Neural progenitor cell (in vitro differentiated cells): ENCODE results near the gene B4GALT5. TPM values are rescaled to one million over a fixed set of nuclear protein-coding genes. Genes with fewer than 3 reads are reported as not detected.

Experiments
- DNase-seq: peaks from one replicate; pipeline ENCODE4 v3.0.0-alpha.2; 2016; ENCODE audit warnings: low spot score
- H2AFZ ChIP-seq: fragments of 200-600 bp; sonication (generic); replicated peaks from 2 replicates; pipeline ENCODE4 v1.6.1; 2016; ENCODE audit warnings: antibody characterized with exemption
- H3F3A ChIP-seq: fragments of 200-600 bp; sonication (generic); 2 replicates; pipeline ENCODE4 v1.6.1; 2016; ENCODE audit warnings: antibody characterized with exemption, low read depth
- H3K27ac ChIP-seq: fragments of 200-600 bp; sonication (generic); 2 replicates; pipeline ENCODE4 v1.5.1; 2016; ENCODE audit warnings: mild to moderate bottlenecking
- H3K27me3 ChIP-seq: fragments of 200-600 bp; sonication (generic); 2 replicates; pipeline ENCODE4 v1.6.1; 2016; ENCODE audit warnings: mild to moderate bottlenecking, moderate library complexity
- H3K36me3 ChIP-seq: fragments of 200-600 bp; sonication (generic); 2 replicates; pipeline ENCODE4 v1.5.1; 2016
- H3K4me1 ChIP-seq: fragments of 200-600 bp; sonication (generic); 2 replicates; pipeline ENCODE4 v1.6.1; 2016; ENCODE audit warnings: mixed run types
- H3K4me2 ChIP-seq: fragments of 200-600 bp; sonication (generic); 2 replicates; pipeline ENCODE4 v1.6.1; 2016
- H3K4me3 ChIP-seq: fragments of 200-600 bp; sonication (generic); 2 replicates; pipeline ENCODE4 v1.5.1; 2016
- H3K79me2 ChIP-seq: fragments of 200-600 bp; sonication (generic); 2 replicates; pipeline ENCODE4 v1.6.1; 2016; ENCODE audit warnings: low read depth
- H3K9ac ChIP-seq: fragments of 200-600 bp; sonication (generic); 2 replicates; pipeline ENCODE4 v1.6.1; 2016
- H3K9me3 ChIP-seq: fragments of 200-600 bp; sonication (generic); 2 replicates; pipeline ENCODE4 v1.5.1; 2016; ENCODE audit warnings: low read depth
- H4K20me1 ChIP-seq: fragments of 200-600 bp; sonication (generic); 2 replicates; pipeline ENCODE4 v1.6.1; 2016; ENCODE audit warnings: low read depth
- H3K27ac Mint-ChIP-seq: 3 replicates; pipeline ENCODE4 v1.8.0; 2021; ENCODE audit warnings: mixed read lengths
- H3K27me3 Mint-ChIP-seq: 2 replicates; pipeline ENCODE4 v1.8.0; 2022; ENCODE audit warnings: low read depth, mild to moderate bottlenecking, inconsistent platforms, moderate library complexity, mixed read lengths; ENCODE audit not compliant: insufficient read depth
- H3K36me3 Mint-ChIP-seq: 3 replicates; pipeline ENCODE4 v1.8.0; 2021; ENCODE audit warnings: mixed read lengths
- H3K4me1 Mint-ChIP-seq: 3 replicates; pipeline ENCODE4 v1.8.0; 2021; ENCODE audit warnings: mixed read lengths
- H3K4me3 Mint-ChIP-seq: 3 replicates; pipeline ENCODE4 v1.8.0; 2021; ENCODE audit warnings: mild to moderate bottlenecking, moderate library complexity, mixed read lengths
- H3K9me3 Mint-ChIP-seq: 3 replicates; pipeline ENCODE4 v1.8.0; 2020; ENCODE audit warnings: mixed read lengths
- EZH2 ChIP-seq: fragments of 200-600 bp; sonication (generic); IDR thresholded peaks from 2 replicates; pipeline ENCODE4 v1.6.1; 2017; ENCODE audit warnings: antibody characterized with exemption, mild to moderate bottlenecking, moderate library complexity
- EZH2phosphoT487 ChIP-seq: fragments of 200-600 bp; sonication (generic); IDR thresholded peaks from 2 replicates; pipeline ENCODE4 v1.6.1; 2017; ENCODE audit warnings: antibody characterized with exemption
- total RNA-seq: library from RNA; depleted of rRNA; stranded (reverse); fragments of >200 nt; gene quantifications from 2 replicates; pipeline ENCODE4 v1.2.3, GENCODE V29; 2015; ENCODE audit warnings: low replicate concordance
- TF ChIP-seq, protein P1 (sequence below): fragments of 200-600 bp; sonication (generic); IDR thresholded peaks from 2 replicates; pipeline ENCODE4 v1.5.1; 2017; ENCODE audit warnings: antibody characterized with exemption, mild to moderate bottlenecking

The B4GALT5 gene
- total RNA-seq, 1 donor from 2014 or later, result 60.1 TPM

DNA sequence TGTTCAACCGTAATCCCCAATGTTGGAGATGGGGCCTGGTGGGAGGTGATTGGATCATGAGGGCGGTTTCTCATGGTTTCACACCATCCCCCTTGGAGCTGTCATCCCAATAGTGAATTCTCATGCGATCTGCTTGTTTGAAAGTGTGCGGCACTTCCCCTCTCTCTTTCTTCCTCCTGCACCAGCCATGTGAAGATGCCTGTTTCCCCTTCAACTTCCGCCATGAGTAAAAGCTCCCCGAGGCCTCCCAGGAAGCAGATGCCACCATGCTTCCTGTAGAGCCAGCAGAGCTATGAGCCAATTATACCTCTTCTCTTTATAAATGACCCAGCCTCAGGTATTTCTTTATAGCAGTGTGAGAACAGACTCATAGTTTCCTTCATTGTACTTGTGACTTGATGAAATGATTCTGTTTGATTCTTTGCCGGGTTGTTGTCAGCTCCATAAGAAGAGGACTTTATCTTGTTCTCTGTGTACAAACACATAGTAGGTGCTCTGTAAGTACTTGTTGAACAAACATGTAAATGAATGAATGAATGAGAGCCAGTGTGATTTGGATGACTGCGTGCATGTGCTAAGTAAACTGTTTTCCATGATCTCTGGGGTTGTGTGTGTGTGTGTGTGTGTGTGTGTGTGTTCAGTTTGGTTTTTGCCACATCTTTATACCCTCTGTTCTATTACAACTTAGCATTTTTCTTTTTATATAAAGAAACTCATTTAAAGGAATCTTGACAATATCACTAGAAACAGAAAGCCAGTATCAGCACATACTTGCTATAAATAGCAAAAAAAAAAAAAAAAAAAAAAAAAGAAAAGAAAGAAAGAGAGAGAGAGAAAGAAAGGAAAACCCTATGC lies 123.3 kb downstream of the B4GALT5 start:
- H3K4me3 Mint-ChIP-seq, result no peak overlapping the region
- Histone ChIP-seq H2AFZ (no peak overlapping the region), H3K4me1 (peaks cover 7% of the 10 kb centered on the region), H3K79me2 (no peaks in the 10 kb centered on the region), H3F3A (peaks cover 10% of the 10 kb centered on the region), H3K9me3 (no peaks in the 10 kb centered on the region), H3K9ac (no peak overlapping the region), H3K27me3 (no peaks in the 10 kb centered on the region), H3K36me3 (no peaks in the 10 kb centered on the region), H3K4me2 (no peak overlapping the region), H3K27ac (no peak overlapping the region), H3K4me3 (no peak overlapping the region), H4K20me1 (no peaks in the 10 kb centered on the region)
- H3K27me3 Mint-ChIP-seq, result peaks cover 12% of the 10 kb centered on the region
- H3K36me3 Mint-ChIP-seq, result no peaks in the 10 kb centered on the region
- H3K9me3 Mint-ChIP-seq, result no peaks in the 10 kb centered on the region
- no peak for DNase-seq
- H3K4me1 Mint-ChIP-seq, result peaks cover 19% of the 10 kb centered on the region
- no peak overlapping the region for H3K27ac Mint-ChIP-seq
- TF ChIP-seq EZH2phosphoT487 (no peak), EZH2 (no peak)
- TF ChIP-seq, protein P1, sequence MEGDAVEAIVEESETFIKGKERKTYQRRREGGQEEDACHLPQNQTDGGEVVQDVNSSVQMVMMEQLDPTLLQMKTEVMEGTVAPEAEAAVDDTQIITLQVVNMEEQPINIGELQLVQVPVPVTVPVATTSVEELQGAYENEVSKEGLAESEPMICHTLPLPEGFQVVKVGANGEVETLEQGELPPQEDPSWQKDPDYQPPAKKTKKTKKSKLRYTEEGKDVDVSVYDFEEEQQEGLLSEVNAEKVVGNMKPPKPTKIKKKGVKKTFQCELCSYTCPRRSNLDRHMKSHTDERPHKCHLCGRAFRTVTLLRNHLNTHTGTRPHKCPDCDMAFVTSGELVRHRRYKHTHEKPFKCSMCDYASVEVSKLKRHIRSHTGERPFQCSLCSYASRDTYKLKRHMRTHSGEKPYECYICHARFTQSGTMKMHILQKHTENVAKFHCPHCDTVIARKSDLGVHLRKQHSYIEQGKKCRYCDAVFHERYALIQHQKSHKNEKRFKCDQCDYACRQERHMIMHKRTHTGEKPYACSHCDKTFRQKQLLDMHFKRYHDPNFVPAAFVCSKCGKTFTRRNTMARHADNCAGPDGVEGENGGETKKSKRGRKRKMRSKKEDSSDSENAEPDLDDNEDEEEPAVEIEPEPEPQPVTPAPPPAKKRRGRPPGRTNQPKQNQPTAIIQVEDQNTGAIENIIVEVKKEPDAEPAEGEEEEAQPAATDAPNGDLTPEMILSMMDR, result no peak

DNA sequence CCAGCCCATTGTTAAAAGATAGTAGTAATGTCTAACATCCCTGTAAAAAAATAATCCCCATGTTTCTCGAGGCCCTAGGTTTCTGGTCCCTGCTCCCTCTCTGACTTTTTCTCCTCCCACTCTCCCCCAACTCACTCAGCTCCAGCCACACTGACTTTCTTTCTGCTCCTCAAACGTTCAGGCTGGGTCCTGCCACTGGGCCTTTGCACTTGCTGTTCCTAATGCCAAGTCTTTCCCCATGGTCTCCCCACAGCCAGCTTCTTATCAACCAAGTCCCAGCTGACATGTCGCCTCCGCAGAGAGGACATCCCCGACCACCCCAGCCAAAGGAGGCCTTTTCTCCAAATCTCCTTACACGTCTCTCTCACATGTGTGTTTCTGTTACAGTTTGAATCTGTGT lies 123.9 kb downstream of the B4GALT5 start:
- H3K27ac Mint-ChIP-seq, result no peak overlapping the region
- Histone ChIP-seq H3K27ac (no peak overlapping the region), H3F3A (peaks cover 10% of the 10 kb centered on the region)

DNA sequence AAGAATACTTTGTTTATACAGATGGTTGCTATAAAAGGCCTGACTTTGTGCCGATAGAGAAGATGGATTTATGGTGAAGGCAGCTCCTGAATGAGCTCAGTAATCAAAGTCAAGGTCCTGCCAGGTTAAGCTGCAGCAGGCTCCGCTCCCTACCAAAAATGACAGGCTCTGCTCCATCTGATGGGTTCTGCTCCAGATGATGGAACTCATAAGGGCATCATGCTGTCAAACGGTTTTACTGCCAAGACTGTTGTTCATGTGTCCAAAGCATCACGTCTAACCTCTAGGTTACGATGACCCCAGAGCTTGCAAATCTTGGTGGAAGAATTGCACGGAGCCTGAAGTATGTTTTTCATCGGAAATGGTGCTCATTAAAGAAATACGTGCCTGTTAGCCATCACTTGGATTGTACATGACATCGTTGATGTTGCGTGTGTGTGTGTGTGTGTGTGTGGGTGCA lies 126.5 kb downstream of the B4GALT5 start:
- peaks cover 4% of the 10 kb centered on the region for H3K9me3 Mint-ChIP-seq
- no peak overlapping the region for H3K27ac Mint-ChIP-seq
- Histone ChIP-seq H3F3A (peaks cover 4% of the 10 kb centered on the region), H3K36me3 (no peaks in the 10 kb centered on the region), H4K20me1 (no peaks in the 10 kb centered on the region), H3K9me3 (no peaks in the 10 kb centered on the region), H3K4me2 (no peak overlapping the region), H3K79me2 (no peaks in the 10 kb centered on the region), H3K27ac (no peak overlapping the region), H3K9ac (no peak overlapping the region), H3K4me3 (no peak overlapping the region), H2AFZ (no peak overlapping the region), H3K4me1 (no peaks in the 10 kb centered on the region), H3K27me3 (no peaks in the 10 kb centered on the region)
- H3K27me3 Mint-ChIP-seq, result peaks cover 6% of the 10 kb centered on the region
- peaks cover 3% of the 10 kb centered on the region for H3K4me1 Mint-ChIP-seq
- H3K36me3 Mint-ChIP-seq, result no peaks in the 10 kb centered on the region
- no peak for TF ChIP-seq EZH2phosphoT487
- TF ChIP-seq, protein P1, result no peak
- TF ChIP-seq EZH2, result no peak
- H3K4me3 Mint-ChIP-seq, result no peak overlapping the region
- no peak for DNase-seq

More for the DNA sequence above, 123.9 kb downstream of the B4GALT5 start:
- Histone ChIP-seq H3K79me2 (no peaks in the 10 kb centered on the region), H3K4me1 (peaks cover 7% of the 10 kb centered on the region), H2AFZ (no peak overlapping the region), H3K4me2 (no peak overlapping the region), H3K9ac (no peak overlapping the region), H3K4me3 (no peak overlapping the region), H3K27me3 (no peaks in the 10 kb centered on the region), H4K20me1 (no peaks in the 10 kb centered on the region), H3K36me3 (no peaks in the 10 kb centered on the region), H3K9me3 (no peaks in the 10 kb centered on the region)
- H3K4me1 Mint-ChIP-seq, result peaks cover 16% of the 10 kb centered on the region
- no peaks in the 10 kb centered on the region for H3K36me3 Mint-ChIP-seq
- TF ChIP-seq EZH2phosphoT487 (no peak), EZH2 (no peak)
- TF ChIP-seq, protein P1, result no peak
- peak overlapping the region; percentile 30 for H3K4me3 Mint-ChIP-seq
- H3K9me3 Mint-ChIP-seq, result no peaks in the 10 kb centered on the region
- H3K27me3 Mint-ChIP-seq, result peaks cover 12% of the 10 kb centered on the region
- no peak for DNase-seq
